ENCODE measurements around the gene ISG20.

ISG20 gene

GRCh38 chr15:88655103-88655553, 16.3 kb downstream of the ISG20 start:
- no peak for DNase-seq (ENCODE audit: low spot score)

GRCh38 chr15:88655800-88656488, 17.1 kb downstream of the ISG20 start:
- DNase-seq (ENCODE audit: low spot score): no peak

- DNase-seq (ENCODE audit: low spot score): no peak
Observed at GRCh38 chr15:88656760-88657221, 18.0 kb downstream of the ISG20 start.

- peak; percentile 82 for DNase-seq (ENCODE audit: low spot score)
Observed at GRCh38 chr15:88657326-88658069, 18.7 kb downstream of the ISG20 start.

GRCh38 chr15:88658070-88658965, 19.5 kb downstream of the ISG20 start:
- DNase-seq (ENCODE audit: low spot score): no peak

- no peak for DNase-seq (ENCODE audit: low spot score)
Observed at GRCh38 chr15:88658972-88659931, 20.4 kb downstream of the ISG20 start.

GRCh38 chr15:88661041-88661700, 22.4 kb downstream of the ISG20 start:
- no peak for DNase-seq (ENCODE audit: low spot score)

- no peak for DNase-seq (ENCODE audit: low spot score)
Observed at GRCh38 chr15:88661761-88662556, 23.1 kb downstream of the ISG20 start.

GRCh38 chr15:88663141-88663621, 24.4 kb downstream of the ISG20 start:
- peak; percentile 5 for DNase-seq (ENCODE audit: low spot score)

- peak; percentile 3 for DNase-seq (ENCODE audit: low spot score)
Observed at GRCh38 chr15:88664151-88664778, 25.4 kb downstream of the ISG20 start.

- DNase-seq (ENCODE audit: low spot score): no peak
Observed at GRCh38 chr15:88674661-88675060, 35.8 kb downstream of the ISG20 start.

- DNase-seq (ENCODE audit: low spot score): no peak
Observed at GRCh38 chr15:88678755-88679154, 39.9 kb downstream of the ISG20 start.

- peak; percentile 9 for DNase-seq (ENCODE audit: low spot score)
Observed at GRCh38 chr15:88680241-88681001, 41.6 kb downstream of the ISG20 start.

GRCh38 chr15:88681610-88682221, 42.9 kb downstream of the ISG20 start:
- no peak for DNase-seq (ENCODE audit: low spot score)

- DNase-seq (ENCODE audit: low spot score): no peak
Observed at GRCh38 chr15:88684345-88684744, 45.5 kb downstream of the ISG20 start.

- no peak for DNase-seq (ENCODE audit: low spot score)
Observed at GRCh38 chr15:88686166-88686565, 47.4 kb downstream of the ISG20 start.

- peak; percentile 5 for DNase-seq (ENCODE audit: low spot score)
Observed at GRCh38 chr15:88688394-88688933, 49.6 kb downstream of the ISG20 start.

GRCh38 chr15:88690331-88690730, 51.5 kb downstream of the ISG20 start:
- DNase-seq (ENCODE audit: low spot score): no peak

Measured in D341Med (cell line).